BE2C (cell line): Measurements from ENCODE around the gene TMC3. TPM values are rescaled to one million over a fixed set of nuclear protein-coding genes. Genes with fewer than 3 reads are reported as not detected.
"Not testable (repeated sequence)": the region's sequence is repeated elsewhere in the genome, so short reads cannot be mapped to it uniquely, and the experiment has no call there.

ENCODE experiments used
- DNase-seq: peaks from one replicate; pipeline ENCODE4 v3.0.0-alpha.2; 2020
- H3K27me3 ChIP-seq: fragments of 250-450 bp; sonication (Bioruptor Pico); 2 replicates; pipeline ENCODE4 v1.5.1; 2020; ENCODE audit warnings: mild to moderate bottlenecking
- H3K36me3 ChIP-seq: fragments of 250-450 bp; sonication (Bioruptor Pico); 2 replicates; pipeline ENCODE4 v1.5.1; 2020; ENCODE audit warnings: mild to moderate bottlenecking
- H3K4me1 ChIP-seq: fragments of 250-450 bp; sonication (Bioruptor Pico); 2 replicates; pipeline ENCODE4 v1.5.1; 2020
- H3K4me3 ChIP-seq: 2 replicates; pipeline ENCODE4 v1.5.1; 2011; ENCODE audit warnings: low read depth, low read length
- H3K9me3 ChIP-seq: fragments of 250-450 bp; sonication (Bioruptor Pico); 2 replicates; pipeline ENCODE4 v1.5.1; 2020
- CTCF ChIP-seq: IDR thresholded peaks from 2 replicates; pipeline ENCODE4 v1.5.1; 2012; ENCODE audit warnings: mild to moderate bottlenecking, low read depth, low read length
- polyA plus RNA-seq: library from polyadenylated mRNA; unstranded; fragments of >200 nt; gene quantifications from one replicate; pipeline ENCODE4 v1.2.1, GENCODE V29; 2012; ENCODE audit warnings: low read depth, missing spikeins; ENCODE audit not compliant: insufficient read length, insufficient read depth

TMC3 gene
- not detected for polyA plus RNA-seq

GRCh38 chr15:81373775-81374395 lies at the start of gene TMC3:
Gene TMC3, minus strand, starts transcription at chr15:81374213. Its CDS starts 136 bp downstream, at chr15:81374077.
- Histone ChIP-seq H3K4me3 (no peak within 1 kb of the TSS), H3K36me3 (no peaks in the 10 kb centered on the region)
- no peak for TF ChIP-seq CTCF

GRCh38 chr15:81421461-81421860 lies 47.4 kb upstream of the TMC3 start:
- H3K4me1 ChIP-seq, result no peaks in the 10 kb centered on the region

More at GRCh38 chr15:81373775-81374395, at the start of gene TMC3:
- H3K27me3 ChIP-seq, result peaks cover 24% of the 10 kb centered on the region
- DNase-seq, result no peak
- H3K4me1 ChIP-seq, result no peaks in the 10 kb centered on the region
- no peaks in the 10 kb centered on the region for H3K9me3 ChIP-seq

GRCh38 chr15:81419332-81419943 lies 45.4 kb upstream of the TMC3 start:
- Histone ChIP-seq H3K9me3 (no peaks in the 10 kb centered on the region), H3K4me1 (no peaks in the 10 kb centered on the region), H3K4me3 (no peak overlapping the region), H3K27me3 (no peaks in the 10 kb centered on the region), H3K36me3 (no peaks in the 10 kb centered on the region)
- no peak for TF ChIP-seq CTCF
- no peak for DNase-seq

More at GRCh38 chr15:81421461-81421860, 47.4 kb upstream of the TMC3 start:
- no peaks in the 10 kb centered on the region for H3K27me3 ChIP-seq
- TF ChIP-seq CTCF, result no peak
- no peak overlapping the region for H3K4me3 ChIP-seq
- DNase-seq, result no peak
- H3K36me3 ChIP-seq, result no peaks in the 10 kb centered on the region
- no peaks in the 10 kb centered on the region for H3K9me3 ChIP-seq

- H3K36me3 ChIP-seq, result no peaks in the 10 kb centered on the region
- no peaks in the 10 kb centered on the region for H3K4me1 ChIP-seq
- DNase-seq, result no peak
- H3K4me3 ChIP-seq, result no peak overlapping the region
- no peaks in the 10 kb centered on the region for H3K27me3 ChIP-seq
- no peaks in the 10 kb centered on the region for H3K9me3 ChIP-seq
- TF ChIP-seq CTCF, result no peak
Observed at GRCh38 chr15:81418891-81419290, 44.9 kb upstream of the TMC3 start.

GRCh38 chr15:81418444-81418843 lies 44.4 kb upstream of the TMC3 start:
- DNase-seq, result no peak
- Histone ChIP-seq H3K9me3 (no peaks in the 10 kb centered on the region), H3K36me3 (no peaks in the 10 kb centered on the region), H3K27me3 (no peaks in the 10 kb centered on the region), H3K4me3 (no peak overlapping the region), H3K4me1 (no peaks in the 10 kb centered on the region)
- no peak for TF ChIP-seq CTCF

- H3K4me1 ChIP-seq, H3K27me3 ChIP-seq, H3K36me3 ChIP-seq, H3K9me3 ChIP-seq, H3K4me3 ChIP-seq, DNase-seq: not testable (repeated sequence)
Observed at GRCh38 chr15:81414274-81414968, 40.4 kb upstream of the TMC3 start.
